ENCODE measurements around the gene CDKN2A. TPM values are rescaled to one million over a fixed set of nuclear protein-coding genes. Genes with fewer than 3 reads are reported as not detected.

Gene CDKN2A
- total and polyA plus RNA-seq, 2 donors (not counting 3 experiments of a cell fraction or from before 2014, with no cell fraction given), result 8.5 to 10.7 TPM

- POLR2A ChIA-PET, result no interaction called here
- intact Hi-C loops (cut with micrococcal nuclease), result no loop called here
- BruUV-seq (replicated peaks), result no TSS peak
- Histone ChIP-seq H2AFZ (ENCODE audit: low read depth, low read length) (no peak overlapping the region), H4K20me1 (replicated peaks; ENCODE audit: control insufficient read depth, extremely low read depth, insufficient read depth, low read length) (no peaks in the 10 kb centered on the region), H3K9ac (replicated peaks; ENCODE audit: extremely low read depth, insufficient read depth, low read length) (no peak overlapping the region), H3K4me1 (ENCODE audit: control insufficient read depth, extremely low read depth, insufficient read depth, low read length) (peaks cover 21% of the 10 kb centered on the region), H3K4me3 (replicated peaks in 1 of 3; ENCODE audit: insufficient read depth in 1 of 3, low read depth in 1 of 3, low read length in 3 of 3) (no peak overlapping the region), H3K9me1 (replicated peaks; ENCODE audit: control insufficient read depth, extremely low read depth, insufficient read depth, low read length) (no peaks in the 10 kb centered on the region), H3K4me2 (ENCODE audit: insufficient read depth, low read length) (no peak overlapping the region), H3K27ac (ENCODE audit: insufficient read depth, low read depth, low read length) (no peak overlapping the region), H3K36me3 (ENCODE audit: control insufficient read depth in 2 of 2, extremely low read depth in 1 of 2, insufficient read depth in 2 of 2, low read length in 2 of 2) (no peaks in the 10 kb centered on the region), H3K79me2 (ENCODE audit: control insufficient read depth, insufficient read depth, low read length) (no peaks in the 10 kb centered on the region), H3K9me3 (replicated peaks; ENCODE audit: control insufficient read depth, insufficient read depth, low read length) (no peaks in the 10 kb centered on the region), H3K27me3 (ENCODE audit: control insufficient read depth in 2 of 2, insufficient read depth in 2 of 2, low read length in 2 of 2) (no peaks in the 10 kb centered on the region)
- CTCF ChIA-PET, result interaction anchor here (0.7 to 7.1 kb wide), 5 partner anchors 34 to 229 kb away, joined by 3 to 53 read pairs (median 6); partner anchors contain the start of gene CDKN2B
- DNase-seq (ENCODE audit: low read depth, low spot score), result no peak
- no peak for FAIRE-seq
- dilution Hi-C loops (cut with MboI; ENCODE audit: extremely low pct_ligation_motif_present, low sequenced_read_pairs), result no loop called here
- TF ChIP-seq GATA2 (IDR thresholded peaks at IDR 0.05; ENCODE audit: insufficient read depth, insufficient read length, low read depth, low read length) (no peak), POLR2AphosphoS5 (IDR thresholded peaks at IDR 0.05; ENCODE audit: insufficient read depth, low read depth, low read length) (no peak), MAX (IDR thresholded peaks at IDR 0.05; ENCODE audit: insufficient read depth, insufficient read length) (no peak), JUN (IDR thresholded peaks at IDR 0.05; ENCODE audit: borderline replicate concordance, insufficient read depth, insufficient read length, low read depth) (no peak), POLR2A (IDR thresholded peaks at IDR 0.05; ENCODE audit: low read depth, low read length) (no peak), EZH2 (IDR thresholded peaks at IDR 0.05; ENCODE audit: borderline replicate concordance, low read depth, low read length, severe bottlenecking) (no peak), FOS (IDR thresholded peaks at IDR 0.05; ENCODE audit: borderline replicate concordance, insufficient read depth, low read length) (no peak), MYC (IDR thresholded peaks at IDR 0.05; ENCODE audit: low read depth, low read length) (no peak)
- TF ChIP-seq, protein P1, sequence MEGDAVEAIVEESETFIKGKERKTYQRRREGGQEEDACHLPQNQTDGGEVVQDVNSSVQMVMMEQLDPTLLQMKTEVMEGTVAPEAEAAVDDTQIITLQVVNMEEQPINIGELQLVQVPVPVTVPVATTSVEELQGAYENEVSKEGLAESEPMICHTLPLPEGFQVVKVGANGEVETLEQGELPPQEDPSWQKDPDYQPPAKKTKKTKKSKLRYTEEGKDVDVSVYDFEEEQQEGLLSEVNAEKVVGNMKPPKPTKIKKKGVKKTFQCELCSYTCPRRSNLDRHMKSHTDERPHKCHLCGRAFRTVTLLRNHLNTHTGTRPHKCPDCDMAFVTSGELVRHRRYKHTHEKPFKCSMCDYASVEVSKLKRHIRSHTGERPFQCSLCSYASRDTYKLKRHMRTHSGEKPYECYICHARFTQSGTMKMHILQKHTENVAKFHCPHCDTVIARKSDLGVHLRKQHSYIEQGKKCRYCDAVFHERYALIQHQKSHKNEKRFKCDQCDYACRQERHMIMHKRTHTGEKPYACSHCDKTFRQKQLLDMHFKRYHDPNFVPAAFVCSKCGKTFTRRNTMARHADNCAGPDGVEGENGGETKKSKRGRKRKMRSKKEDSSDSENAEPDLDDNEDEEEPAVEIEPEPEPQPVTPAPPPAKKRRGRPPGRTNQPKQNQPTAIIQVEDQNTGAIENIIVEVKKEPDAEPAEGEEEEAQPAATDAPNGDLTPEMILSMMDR (IDR thresholded peaks at IDR 0.05; ENCODE audit: extremely low read depth in 1 of 2, insufficient read depth in 1 of 2, low read depth in 1 of 2, low read length in 2 of 2), result no peak
These were observed 47.6 kb upstream of the CDKN2A start for GRCh38 chr9:22041775-22042174.

Measured in endothelial cell of umbilical vein (primary cell).